GM18505 (cell line): ENCODE results near the gene TIAM1.

ENCODE experiments used
- ATAC-seq: cut with Tn5 transposase; IDR thresholded peaks from one replicate; pipeline ENCODE4 v1.9.1; 2021; ENCODE audit not compliant: unreplicated experiment
- POLR2A ChIP-seq: IDR thresholded peaks from 4 replicates; pipeline ENCODE4 v1.6.1; 2011; ENCODE audit warnings: borderline replicate concordance; ENCODE audit not compliant: insufficient read depth, insufficient read length; ENCODE audit errors: extremely low read depth

Gene TIAM1

GRCh38 chr21:31132574-31133242 lies 211.4 kb downstream of the TIAM1 start:
- no peak for TF ChIP-seq POLR2A
- ATAC-seq: peak; percentile 82

GRCh38 chr21:31130821-31131220 lies 213.2 kb downstream of the TIAM1 start:
- ATAC-seq: no peak
- no peak for TF ChIP-seq POLR2A

GRCh38 chr21:31128234-31128633 lies 215.8 kb downstream of the TIAM1 start:
- TF ChIP-seq POLR2A: no peak

GRCh38 chr21:31124010-31124409 lies 220.1 kb downstream of the TIAM1 start:
- TF ChIP-seq POLR2A: no peak
- peak; percentile 76 for ATAC-seq

More at GRCh38 chr21:31128234-31128633, 215.8 kb downstream of the TIAM1 start:
- no peak for ATAC-seq

- TF ChIP-seq POLR2A: no peak
- ATAC-seq: no peak
Measured at GRCh38 chr21:31119199-31119598, 224.9 kb downstream of the TIAM1 start.

GRCh38 chr21:31117128-31117916 lies 226.7 kb downstream of the TIAM1 start:
- no peak for TF ChIP-seq POLR2A

GRCh38 chr21:31115249-31115648 lies 228.8 kb downstream of the TIAM1 start:
- no peak for TF ChIP-seq POLR2A
- no peak for ATAC-seq

More at GRCh38 chr21:31117128-31117916, 226.7 kb downstream of the TIAM1 start:
- no peak for ATAC-seq

- ATAC-seq: no peak
- no peak for TF ChIP-seq POLR2A
Measured at GRCh38 chr21:31111093-31111492, 233.0 kb downstream of the TIAM1 start.

- ATAC-seq: no peak
Measured at GRCh38 chr21:31110430-31110829, 233.6 kb downstream of the TIAM1 start.

GRCh38 chr21:31107871-31108270 lies 236.2 kb downstream of the TIAM1 start:
- peak; percentile 73 for ATAC-seq
- no peak for TF ChIP-seq POLR2A

More at GRCh38 chr21:31110430-31110829, 233.6 kb downstream of the TIAM1 start:
- TF ChIP-seq POLR2A: no peak

- peak; percentile 15 for ATAC-seq
- no peak for TF ChIP-seq POLR2A
Measured at GRCh38 chr21:31107176-31107785, 236.8 kb downstream of the TIAM1 start.

- no peak for ATAC-seq
- no peak for TF ChIP-seq POLR2A
Measured at GRCh38 chr21:31103571-31104265, 240.3 kb downstream of the TIAM1 start.

- no peak for TF ChIP-seq POLR2A
- no peak for ATAC-seq
Measured at GRCh38 chr21:31103163-31103562, 240.9 kb downstream of the TIAM1 start.
